Activated CD8-positive, alpha-beta T cell treated with anti-CD3 and anti-CD28 coated beads for 36 hours (primary cell): ENCODE measurements around the gene NEMF. TPM values are rescaled to one million over a fixed set of nuclear protein-coding genes. Genes with fewer than 3 reads are reported as not detected.

Experiments
- ATAC-seq: fragments of 200-7000 bp; cut with Tn5 transposase; one replicate; pipeline ENCODE4 v1.10.0; 2021; ENCODE audit warnings: mild to moderate bottlenecking, moderate library complexity
- CTCF ChIA-PET: fragments of 350-600 bp; sonication (Branson Sonifier 250); formaldehyde crosslinking; loops from one replicate; lab custom pipeline; 2021; ENCODE audit warnings: antibody characterized with exemption; lab: Charles Lee
- POLR2A ChIA-PET: fragments of 350-600 bp; sonication (Branson Sonifier 250); formaldehyde crosslinking; loops from one replicate; lab custom pipeline; 2021; ENCODE audit warnings: antibody characterized with exemption; lab: Charles Lee
- DNase-seq: peaks from one replicate; pipeline ENCODE4 v3.0.0-alpha.2; 2020
- H3K27ac Mint-ChIP-seq: one replicate; pipeline ENCODE4 v1.8.0; 2021; ENCODE audit warnings: mild to moderate bottlenecking, mixed read lengths
- H3K27me3 Mint-ChIP-seq: one replicate; pipeline ENCODE4 v1.8.0; 2021; ENCODE audit warnings: mixed read lengths
- H3K36me3 Mint-ChIP-seq: one replicate; pipeline ENCODE4 v1.8.0; 2021; ENCODE audit warnings: low read depth, mixed read lengths
- H3K4me1 Mint-ChIP-seq: one replicate; pipeline ENCODE4 v1.8.0; 2021; ENCODE audit warnings: low read depth, mixed read lengths
- H3K4me3 Mint-ChIP-seq: one replicate; pipeline ENCODE4 v1.8.0; 2021; ENCODE audit warnings: mild to moderate bottlenecking, moderate library complexity, mixed read lengths
- H3K9me3 Mint-ChIP-seq: one replicate; pipeline ENCODE4 v1.8.0; 2021; ENCODE audit warnings: mixed read lengths
- intact Hi-C: fragments of 100-400 bp; cut with micrococcal nuclease; formaldehyde crosslinking; loops from one replicate; pipeline ENCODE4 v1.10.0; 2022
- total RNA-seq, 2 experiments: library from RNA; stranded (reverse); gene quantifications; one replicate each; pipeline ENCODE4 v1.2.3, GENCODE V29; 2021
- TF ChIP-seq, protein P1 (sequence below): fragments of 200-600 bp; IDR thresholded peaks from one replicate; pipeline ENCODE4 v1.8.0; 2022; ENCODE audit warnings: antibody characterized with exemption, mild to moderate bottlenecking

NEMF gene
- total RNA-seq, 2 experiments from 2014 or later, result 62.3 to 63.8 TPM

- Mint-ChIP-seq H3K27ac (peak overlapping the region; percentile 27), H3K4me1 (peaks cover 8% of the 10 kb centered on the region), H3K36me3 (peaks cover 6% of the 10 kb centered on the region), H3K9me3 (no peaks in the 10 kb centered on the region), H3K4me3 (no peak overlapping the region), H3K27me3 (no peaks in the 10 kb centered on the region)
- TF ChIP-seq, protein P1, sequence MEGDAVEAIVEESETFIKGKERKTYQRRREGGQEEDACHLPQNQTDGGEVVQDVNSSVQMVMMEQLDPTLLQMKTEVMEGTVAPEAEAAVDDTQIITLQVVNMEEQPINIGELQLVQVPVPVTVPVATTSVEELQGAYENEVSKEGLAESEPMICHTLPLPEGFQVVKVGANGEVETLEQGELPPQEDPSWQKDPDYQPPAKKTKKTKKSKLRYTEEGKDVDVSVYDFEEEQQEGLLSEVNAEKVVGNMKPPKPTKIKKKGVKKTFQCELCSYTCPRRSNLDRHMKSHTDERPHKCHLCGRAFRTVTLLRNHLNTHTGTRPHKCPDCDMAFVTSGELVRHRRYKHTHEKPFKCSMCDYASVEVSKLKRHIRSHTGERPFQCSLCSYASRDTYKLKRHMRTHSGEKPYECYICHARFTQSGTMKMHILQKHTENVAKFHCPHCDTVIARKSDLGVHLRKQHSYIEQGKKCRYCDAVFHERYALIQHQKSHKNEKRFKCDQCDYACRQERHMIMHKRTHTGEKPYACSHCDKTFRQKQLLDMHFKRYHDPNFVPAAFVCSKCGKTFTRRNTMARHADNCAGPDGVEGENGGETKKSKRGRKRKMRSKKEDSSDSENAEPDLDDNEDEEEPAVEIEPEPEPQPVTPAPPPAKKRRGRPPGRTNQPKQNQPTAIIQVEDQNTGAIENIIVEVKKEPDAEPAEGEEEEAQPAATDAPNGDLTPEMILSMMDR, result no peak
- ChIA-PET CTCF (no interaction called here), POLR2A (interaction anchor here (1.9 kb wide), 1 partner anchor 25 kb away, joined by 4 read pairs; no protein-coding TSS in a partner anchor)
- ATAC-seq (no peak), DNase-seq (no peak)
- intact Hi-C loops, result no loop called here
These were observed 33.9 kb upstream of the NEMF start for GRCh38 chr14:49886523-49886922.

GRCh38 chr14:49882826-49883694 is 30.5 kb upstream of the NEMF start:
- Mint-ChIP-seq H3K4me3 (no peak overlapping the region), H3K4me1 (peaks cover 18% of the 10 kb centered on the region), H3K9me3 (no peaks in the 10 kb centered on the region), H3K27me3 (no peaks in the 10 kb centered on the region), H3K36me3 (no peaks in the 10 kb centered on the region), H3K27ac (peak overlapping the region; percentile 14)
- ATAC-seq (no peak), DNase-seq (no peak)
- TF ChIP-seq, protein P1, result no peak
- ChIA-PET CTCF (interaction anchor here (1.7 kb wide), 1 partner anchor 25 kb away, joined by 3 read pairs; no protein-coding TSS in a partner anchor), POLR2A (interaction anchor here (3.4 kb wide), 1 partner anchor 10 kb away, joined by 16 read pairs; the partner anchor contains the start of gene ARF6)
- intact Hi-C loops, result no loop called here

DNA sequence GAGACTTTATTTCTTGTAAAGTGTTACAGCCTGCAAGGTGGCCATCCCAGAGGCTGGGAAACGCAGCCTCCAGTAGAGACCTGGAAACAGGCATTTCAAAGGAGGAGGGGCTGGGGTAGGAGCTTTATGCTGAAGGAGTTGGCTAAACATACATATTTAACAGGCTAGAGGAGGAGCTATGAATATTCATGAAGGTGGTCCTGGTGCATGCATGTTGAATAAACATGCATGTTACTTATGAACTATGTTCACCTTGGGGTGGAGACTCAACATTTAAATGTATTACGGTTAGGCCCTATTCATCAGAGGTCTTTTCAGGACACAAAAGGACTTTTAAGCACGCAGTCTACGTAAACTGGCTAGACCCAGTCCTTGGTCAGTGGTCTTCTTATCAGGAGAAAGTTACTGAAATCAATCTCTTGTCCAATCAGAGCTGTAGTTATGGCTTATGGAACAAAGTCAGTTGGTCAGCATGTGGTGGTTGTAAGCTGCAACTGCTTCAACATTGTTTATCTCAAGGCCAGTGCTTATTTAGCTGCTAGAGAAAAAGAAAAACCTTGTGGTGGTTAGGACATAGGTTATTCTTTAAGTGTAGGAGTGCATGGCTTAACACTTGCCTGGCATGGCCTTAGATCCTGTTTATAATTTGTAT is 28.9 kb upstream of the NEMF start:
- CTCF ChIA-PET, result interaction anchor here (0.8 to 2.5 kb wide), 7 partner anchors 16 to 223 kb away, joined by 3 to 11 read pairs (median 3); no protein-coding TSS in a partner anchor
- POLR2A ChIA-PET, result interaction anchor here (0.6 to 3.4 kb wide), 4 partner anchors 11 to 157 kb away, joined by 3 to 16 read pairs (median 4); partner anchors contain the start of gene ARF6
- intact Hi-C loops, result no loop called here
- no peak for DNase-seq
- Mint-ChIP-seq H3K27me3 (no peaks in the 10 kb centered on the region), H3K4me3 (no peak overlapping the region), H3K36me3 (no peaks in the 10 kb centered on the region), H3K9me3 (no peaks in the 10 kb centered on the region), H3K27ac (no peak overlapping the region), H3K4me1 (peaks cover 18% of the 10 kb centered on the region)
- TF ChIP-seq, protein P1, result no peak
- no peak for ATAC-seq

GRCh38 chr14:49880267-49881064 is 27.9 kb upstream of the NEMF start:
- ATAC-seq (peak; percentile 17), DNase-seq (no peak)
- TF ChIP-seq, protein P1, result no peak
- no peak overlapping the region for H3K4me3 Mint-ChIP-seq
- ChIA-PET POLR2A (interaction anchor here (1.0 to 2.7 kb wide), 7 partner anchors 11 to 224 kb away, joined by 3 to 17 read pairs (median 4); partner anchors contain the start of genes ARF6 and NEMF), CTCF (interaction anchor here (0.6 to 2.5 kb wide), 30 partner anchors 8 to 276 kb away, joined by 3 to 31 read pairs (median 4); partner anchors contain the start of genes ARF6, NEMF and VCPKMT)
- H3K27me3 Mint-ChIP-seq, result no peaks in the 10 kb centered on the region
- H3K9me3 Mint-ChIP-seq, result no peaks in the 10 kb centered on the region
- peak overlapping the region; percentile 64 for H3K27ac Mint-ChIP-seq
- intact Hi-C loops, result no loop called here
- peaks cover 20% of the 10 kb centered on the region for H3K4me1 Mint-ChIP-seq
- no peaks in the 10 kb centered on the region for H3K36me3 Mint-ChIP-seq
